Fibroblast of villous mesenchyme (primary cell): Measurements from ENCODE around the gene PLEKHA7. TPM values are rescaled to one million over a fixed set of nuclear protein-coding genes. Genes with fewer than 3 reads are reported as not detected.

Experiments
- DNase-seq: peaks from one replicate; pipeline ENCODE4 v3.0.0-alpha.2; 2010; ENCODE audit warnings: low read depth
- H3K4me3 ChIP-seq: 2 replicates; pipeline ENCODE4 v1.5.1; 2011; ENCODE audit warnings: low read depth, mild to moderate bottlenecking, low read length
- total RNA-seq: library from RNA; depleted of rRNA; stranded (reverse); fragments of >200 nt; gene quantifications from 2 replicates; pipeline ENCODE4 v1.2.3, GENCODE V29; 2012
- TF ChIP-seq, protein P1 (sequence below): IDR thresholded peaks from 2 replicates; pipeline ENCODE4 v1.5.1; 2012; ENCODE audit warnings: low read depth, mild to moderate bottlenecking, low read length; ENCODE audit not compliant: insufficient read depth

Gene PLEKHA7
- total RNA-seq, 1 donor, result 0.86 TPM

DNA sequence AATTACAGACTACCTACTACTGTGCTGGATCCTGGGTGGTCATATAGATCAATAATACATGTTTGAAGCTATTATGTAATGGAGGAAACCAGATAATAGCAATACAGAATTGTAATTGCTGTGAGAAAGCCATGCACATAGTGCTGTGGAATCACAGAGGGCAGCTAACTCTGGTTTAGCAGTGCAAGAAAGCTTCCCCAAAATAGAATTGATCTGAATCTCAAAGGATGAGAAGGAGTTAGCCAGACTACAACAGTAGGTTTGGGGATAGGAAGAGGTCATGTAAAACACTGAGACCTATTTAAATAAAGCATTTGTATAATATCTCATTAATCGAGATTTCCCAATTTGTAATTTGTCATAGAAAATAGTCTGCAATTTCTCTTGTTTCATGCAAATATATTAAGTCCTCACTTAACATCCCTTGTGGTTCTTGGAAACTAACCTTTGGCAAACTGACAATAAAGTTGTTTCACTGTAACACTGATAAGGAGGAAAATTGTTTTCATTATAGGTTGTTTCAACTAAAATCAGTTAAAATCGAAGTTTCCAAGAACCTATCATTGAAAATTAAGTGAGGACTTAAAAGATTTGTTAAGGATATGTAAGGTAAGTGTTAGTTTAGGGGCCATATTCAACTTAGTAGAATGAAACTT is 268.1 kb downstream of the PLEKHA7 start:
- no peak overlapping the region for H3K4me3 ChIP-seq
- no peak for DNase-seq
- TF ChIP-seq, protein P1, sequence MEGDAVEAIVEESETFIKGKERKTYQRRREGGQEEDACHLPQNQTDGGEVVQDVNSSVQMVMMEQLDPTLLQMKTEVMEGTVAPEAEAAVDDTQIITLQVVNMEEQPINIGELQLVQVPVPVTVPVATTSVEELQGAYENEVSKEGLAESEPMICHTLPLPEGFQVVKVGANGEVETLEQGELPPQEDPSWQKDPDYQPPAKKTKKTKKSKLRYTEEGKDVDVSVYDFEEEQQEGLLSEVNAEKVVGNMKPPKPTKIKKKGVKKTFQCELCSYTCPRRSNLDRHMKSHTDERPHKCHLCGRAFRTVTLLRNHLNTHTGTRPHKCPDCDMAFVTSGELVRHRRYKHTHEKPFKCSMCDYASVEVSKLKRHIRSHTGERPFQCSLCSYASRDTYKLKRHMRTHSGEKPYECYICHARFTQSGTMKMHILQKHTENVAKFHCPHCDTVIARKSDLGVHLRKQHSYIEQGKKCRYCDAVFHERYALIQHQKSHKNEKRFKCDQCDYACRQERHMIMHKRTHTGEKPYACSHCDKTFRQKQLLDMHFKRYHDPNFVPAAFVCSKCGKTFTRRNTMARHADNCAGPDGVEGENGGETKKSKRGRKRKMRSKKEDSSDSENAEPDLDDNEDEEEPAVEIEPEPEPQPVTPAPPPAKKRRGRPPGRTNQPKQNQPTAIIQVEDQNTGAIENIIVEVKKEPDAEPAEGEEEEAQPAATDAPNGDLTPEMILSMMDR, result no peak

DNA sequence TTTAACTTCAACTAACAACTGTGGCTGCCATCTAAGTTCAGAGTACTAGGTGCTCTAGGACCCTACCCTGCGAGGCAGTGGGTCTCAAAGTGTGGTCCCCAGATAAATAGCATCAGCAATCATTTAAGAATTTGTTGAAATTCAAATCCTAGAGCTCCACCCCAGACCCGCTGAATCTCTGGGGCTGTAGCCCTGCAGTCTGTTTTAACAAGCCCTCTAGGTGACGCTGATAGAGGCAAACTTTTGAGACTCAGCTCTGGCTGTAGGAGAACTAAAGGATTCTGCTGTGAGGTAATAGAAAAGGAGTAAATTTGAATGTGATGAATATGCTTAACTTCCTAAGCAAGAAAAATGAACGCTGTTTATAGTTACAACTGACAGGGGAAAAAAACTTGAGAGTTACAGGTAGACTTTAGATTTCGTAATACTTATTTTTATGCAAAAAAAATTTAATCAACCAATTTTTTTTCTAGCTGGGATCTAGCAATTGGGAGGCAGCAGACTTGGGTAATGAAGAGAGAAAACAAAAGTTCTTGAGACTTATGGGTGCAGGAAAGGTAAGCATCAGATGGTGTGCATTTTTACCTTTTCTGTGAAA is 270.0 kb downstream of the PLEKHA7 start:
- DNase-seq, result no peak
- TF ChIP-seq, protein P1, result no peak
- no peak overlapping the region for H3K4me3 ChIP-seq

DNA sequence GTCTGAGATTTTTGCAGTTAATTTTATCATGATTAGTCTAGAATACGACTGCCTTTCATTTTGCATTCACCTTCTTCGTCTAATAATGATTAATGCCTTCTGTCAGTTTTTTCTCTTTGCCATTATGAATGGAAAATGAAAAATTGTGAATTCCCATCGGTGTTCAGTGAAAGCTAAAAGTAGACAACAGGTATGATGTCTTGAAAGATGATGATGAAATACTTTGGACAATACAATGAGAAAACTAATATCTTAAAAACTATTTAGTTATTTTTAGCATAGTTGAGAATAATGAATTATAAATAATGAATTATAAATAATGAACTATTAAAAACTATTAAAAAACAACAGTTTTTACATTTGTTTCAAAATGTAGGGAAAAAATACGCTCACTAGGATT is 270.7 kb downstream of the PLEKHA7 start:
- H3K4me3 ChIP-seq, result no peak overlapping the region
- TF ChIP-seq, protein P1, result no peak
- no peak for DNase-seq

GRCh38 chr11:16741473-16741872 is 272.7 kb downstream of the PLEKHA7 start:
- no peak for DNase-seq
- no peak overlapping the region for H3K4me3 ChIP-seq
- TF ChIP-seq, protein P1, result no peak

- peak; percentile 28 for DNase-seq
- TF ChIP-seq, protein P1, result no peak
- peak overlapping the region; percentile 70 for H3K4me3 ChIP-seq
Observed at GRCh38 chr11:16738947-16739815, 275.0 kb downstream of the PLEKHA7 start.

GRCh38 chr11:16738193-16738946 is 275.8 kb downstream of the PLEKHA7 start, which contains the start of gene C11orf58:
Gene C11orf58 (plus strand): TSS chr11:16738647. CDS start chr11:16738779, 132 bp downstream.
- TF ChIP-seq, protein P1, result no peak
- DNase-seq, result peak; percentile 98
- H3K4me3 ChIP-seq, result peak within 1 kb of the TSS; percentile 70
